ENCODE measurements around the gene SPSB3.

Gene SPSB3

GRCh38 chr16:1826691-1827573, 44.6 kb upstream of the SPSB3 start, which contains the start of the genes FAHD1 and HAGH:
FAHD1 (plus strand) TSS chr16:1827206; CDS start chr16:1827239, 33 bp downstream.
HAGH (minus strand) TSS chr16:1826825; CDS start chr16:1826787, 38 bp downstream.
- TF ChIP-seq CTCF (IDR thresholded peaks at IDR 0.05), result peak; percentile 27
- Histone ChIP-seq H3K4me1 (ENCODE audit: control insufficient read depth in 1 of 2, insufficient read depth in 1 of 2, low read depth in 1 of 2, low read length in 1 of 2) (peaks cover 17 to 19% of the 10 kb centered on the region in 2 experiments), H3K4me3 (ENCODE audit: low read depth in 1 of 2, low read length in 1 of 2) (peak within 1 kb of the TSS; percentile 93 to 94), H3K27me3 (no peaks in the 10 kb centered on the region), H3K27ac (peak within 1 kb of the TSS; percentile 91), H3K9me3 (no peaks in the 10 kb centered on the region), H3K36me3 (peaks cover 10% of the 10 kb centered on the region)

DNA sequence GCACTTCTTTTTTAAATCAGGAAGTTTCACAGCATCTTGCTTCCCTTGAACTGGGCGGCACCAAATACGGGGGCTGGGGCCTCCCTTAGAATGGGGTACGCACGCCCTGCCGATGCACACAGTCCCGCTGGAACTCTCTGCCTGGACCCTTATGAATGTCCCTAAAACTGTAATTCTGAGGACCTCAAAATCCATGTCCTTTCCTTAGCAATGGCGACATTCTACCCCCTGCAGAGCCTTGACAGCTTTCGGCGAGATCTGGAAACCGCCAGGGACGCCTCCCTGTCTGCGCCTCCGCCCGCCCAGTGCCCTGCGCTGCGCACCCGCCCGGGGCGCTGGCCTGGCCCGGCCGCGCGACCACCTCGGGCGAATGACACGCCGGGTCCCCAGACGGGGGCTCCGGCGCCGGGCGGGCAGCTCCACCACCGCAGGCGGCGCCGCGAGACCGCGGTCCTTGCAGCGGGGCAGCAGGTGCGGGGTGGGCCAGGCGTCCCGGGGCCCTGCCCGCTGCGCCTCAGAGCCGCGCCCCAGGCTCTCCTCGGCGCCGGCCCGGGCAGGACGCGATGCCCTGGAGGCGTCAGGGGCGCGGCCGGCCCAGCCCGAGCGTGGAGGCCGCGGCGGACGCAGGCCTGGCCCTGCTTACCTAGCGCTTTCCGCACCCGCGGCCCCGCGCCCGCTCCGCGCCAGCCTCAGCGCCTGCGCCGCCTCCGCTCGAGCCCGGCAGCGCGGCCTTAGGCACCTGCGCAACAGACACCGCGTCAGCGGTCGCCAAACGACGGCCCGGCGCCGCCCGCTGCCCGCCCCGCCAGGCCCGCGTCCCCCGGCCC, 43.7 kb upstream of the SPSB3 start:
- Histone ChIP-seq H3K27ac (peak overlapping the region; percentile 91), H3K4me1 (ENCODE audit: control insufficient read depth in 1 of 2, insufficient read depth in 1 of 2, low read depth in 1 of 2, low read length in 1 of 2) (peaks cover 17 to 19% of the 10 kb centered on the region in 2 experiments), H3K36me3 (peaks cover 18% of the 10 kb centered on the region), H3K27me3 (no peaks in the 10 kb centered on the region), H3K4me3 (ENCODE audit: low read depth in 1 of 2, low read length in 1 of 2) (peak overlapping the region; percentile 93 to 94), H3K9me3 (no peaks in the 10 kb centered on the region)
- TF ChIP-seq CTCF (IDR thresholded peaks at IDR 0.05), result peak; percentile 16

- H3K27me3 ChIP-seq, result no peaks in the 10 kb centered on the region
- no peaks in the 10 kb centered on the region for H3K9me3 ChIP-seq
- peaks cover 25% of the 10 kb centered on the region for H3K36me3 ChIP-seq
- H3K4me3 ChIP-seq (ENCODE audit: low read depth in 1 of 2, low read length in 1 of 2), result peak overlapping the region; percentile 56 to 93
- H3K4me1 ChIP-seq (ENCODE audit: control insufficient read depth in 1 of 2, insufficient read depth in 1 of 2, low read depth in 1 of 2, low read length in 1 of 2), result peaks cover 17 to 19% of the 10 kb centered on the region in 2 experiments
- no peak for TF ChIP-seq CTCF (IDR thresholded peaks at IDR 0.05)
- peak overlapping the region; percentile 91 for H3K27ac ChIP-seq
Observed at GRCh38 chr16:1825381-1825863, 43.1 kb upstream of the SPSB3 start.

DNA sequence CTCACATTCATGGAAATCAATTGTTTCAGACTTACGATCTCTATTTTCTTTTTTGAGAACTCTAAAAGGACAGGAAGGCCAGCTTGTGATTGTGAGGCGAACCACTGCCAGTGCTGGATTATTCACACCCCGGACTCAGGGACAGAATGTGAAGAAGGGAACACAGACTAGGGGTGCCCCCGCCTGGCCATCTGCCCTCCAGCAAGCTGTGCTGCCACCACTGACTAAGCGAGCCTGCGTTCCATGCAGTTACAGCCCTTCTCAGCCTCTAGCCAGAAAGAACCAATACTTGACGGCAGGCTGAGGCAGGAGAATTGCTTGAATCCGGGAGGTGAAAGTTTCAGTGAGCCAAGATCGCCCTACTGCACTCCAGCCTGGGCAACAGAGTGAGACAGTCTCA, 41.5 kb upstream of the SPSB3 start:
- Histone ChIP-seq H3K4me3 (ENCODE audit: low read depth in 1 of 2, low read length in 1 of 2) (no peak overlapping the region), H3K27me3 (no peaks in the 10 kb centered on the region), H3K9me3 (no peaks in the 10 kb centered on the region), H3K27ac (no peak overlapping the region), H3K4me1 (ENCODE audit: control insufficient read depth in 1 of 2, insufficient read depth in 1 of 2, low read depth in 1 of 2, low read length in 1 of 2) (peaks cover 17 to 19% of the 10 kb centered on the region in 2 experiments), H3K36me3 (peaks cover 41% of the 10 kb centered on the region)
- no peak for TF ChIP-seq CTCF (IDR thresholded peaks at IDR 0.05)

DNA sequence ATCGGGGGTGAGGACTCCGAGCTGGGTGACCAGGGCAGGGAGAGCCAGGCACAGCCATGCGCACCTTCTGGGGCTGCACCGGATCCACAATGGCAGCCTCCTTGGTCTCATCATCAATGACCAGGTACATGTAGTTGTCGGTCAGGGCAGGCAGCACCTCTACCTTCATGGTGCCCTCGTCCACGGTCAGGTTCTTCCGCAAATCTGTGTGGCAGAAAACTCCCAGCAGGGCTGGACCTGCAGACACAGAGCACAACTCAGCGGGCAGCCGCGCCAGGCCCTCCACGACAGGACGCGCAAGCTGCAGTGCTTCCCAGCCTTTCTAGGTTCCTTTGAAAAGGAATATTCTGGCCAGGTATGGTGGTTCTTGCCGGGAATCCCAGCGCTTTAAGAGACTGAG, 40.4 kb upstream of the SPSB3 start:
- peaks cover 16 to 17% of the 10 kb centered on the region in 2 experiments for H3K4me1 ChIP-seq (ENCODE audit: control insufficient read depth in 1 of 2, insufficient read depth in 1 of 2, low read depth in 1 of 2, low read length in 1 of 2)
- H3K9me3 ChIP-seq, result no peaks in the 10 kb centered on the region
- TF ChIP-seq CTCF (IDR thresholded peaks at IDR 0.05), result no peak
- no peaks in the 10 kb centered on the region for H3K27me3 ChIP-seq
- H3K27ac ChIP-seq, result no peak overlapping the region
- no peak overlapping the region for H3K4me3 ChIP-seq (ENCODE audit: low read depth in 1 of 2, low read length in 1 of 2)
- peaks cover 51% of the 10 kb centered on the region for H3K36me3 ChIP-seq

Measured in neutrophil (primary cell).